Hematopoietic multipotent progenitor cell treated with erythropoietin and hydrocortisone succinate and interleukin-3 and kit ligand, for 17 days (in vitro differentiated cells): Measurements from ENCODE around the gene ZMIZ1.

ENCODE experiments used
- DNase-seq: peaks from one replicate; pipeline ENCODE4 v3.0.0-alpha.2; 2015; ENCODE audit warnings: low spot score

The ZMIZ1 gene

DNA sequence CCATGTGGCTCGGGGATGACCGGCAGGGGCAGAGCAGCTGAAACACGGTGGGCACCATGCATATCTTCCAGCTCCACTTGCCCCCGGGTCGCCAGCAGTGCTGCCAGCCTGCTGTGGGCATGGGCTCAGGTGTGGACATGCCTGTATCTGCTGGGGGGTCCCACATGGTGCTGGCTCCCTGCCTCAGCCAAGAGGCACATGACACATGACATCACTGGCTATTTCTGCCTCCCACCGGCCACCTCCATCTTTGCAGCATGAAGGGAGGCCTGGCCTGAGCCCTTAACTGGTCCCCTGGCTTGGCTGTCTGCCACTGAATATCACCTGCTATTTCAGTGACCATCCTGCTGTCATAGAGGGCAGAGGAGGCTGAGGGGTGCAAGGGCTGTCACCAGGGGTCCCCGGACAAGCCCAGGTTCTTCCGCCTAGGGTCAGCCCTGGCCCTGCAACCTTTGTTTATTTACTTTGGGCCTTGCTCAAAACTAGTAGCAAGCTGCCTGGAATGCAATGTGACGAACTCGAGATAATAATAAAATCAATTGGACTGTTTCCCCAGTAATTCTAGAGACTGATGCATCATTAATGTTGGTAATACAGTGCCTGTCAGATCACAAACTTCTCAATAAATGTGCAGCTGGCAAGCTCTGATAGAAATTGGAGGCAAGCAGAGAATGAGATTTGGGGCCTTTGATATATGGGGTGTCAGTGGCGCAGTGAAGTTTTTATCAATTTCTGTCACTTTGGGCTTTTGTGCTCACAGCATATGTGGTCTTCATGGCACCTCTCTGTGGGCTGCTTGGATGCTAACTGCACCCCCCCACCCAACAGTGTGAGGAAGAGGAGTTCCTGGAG, 28.5 kb downstream of the ZMIZ1 start:
- DNase-seq = no peak

DNA sequence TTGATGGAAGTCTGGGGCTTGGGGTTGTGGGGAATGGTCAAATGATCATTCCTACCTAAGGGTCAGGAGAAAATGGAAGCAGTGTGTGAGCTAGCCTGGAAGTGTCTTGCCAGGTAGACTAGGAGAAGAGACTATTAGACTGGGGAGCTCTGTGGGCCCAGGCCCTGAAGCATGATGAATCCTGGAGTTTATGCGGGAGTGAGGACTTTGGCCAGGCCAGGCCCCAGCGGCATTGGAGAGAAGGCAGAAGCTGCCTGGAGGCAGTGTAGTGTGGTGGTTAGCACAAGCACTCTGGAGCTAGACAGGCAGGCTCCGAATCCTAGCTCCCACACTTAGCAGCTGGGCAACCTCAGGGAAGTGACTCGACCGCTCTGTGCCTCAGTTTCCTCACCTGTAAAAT, 29.3 kb downstream of the ZMIZ1 start:
- DNase-seq = no peak

DNA sequence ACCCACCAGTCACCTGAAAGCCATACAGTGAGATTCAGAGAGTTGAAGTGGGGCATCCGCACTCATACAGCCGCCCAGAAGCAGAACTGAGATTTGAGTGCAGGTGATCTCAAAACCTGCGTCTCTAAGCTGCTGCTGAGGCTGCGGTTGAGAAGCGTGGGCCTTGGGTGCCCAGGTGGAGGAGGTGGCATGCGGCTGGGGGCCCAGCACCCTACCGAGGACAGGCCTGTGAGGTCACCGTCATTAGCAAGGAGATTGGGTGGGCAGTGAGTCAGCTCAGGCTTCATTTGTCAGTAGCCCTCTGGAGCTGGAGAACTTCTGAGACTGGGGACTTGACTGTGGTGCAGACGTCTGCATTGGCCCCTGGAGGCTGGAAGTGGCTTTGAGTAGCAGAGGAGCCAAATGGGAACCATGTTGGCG, 29.8 kb downstream of the ZMIZ1 start:
- no peak for DNase-seq

DNA sequence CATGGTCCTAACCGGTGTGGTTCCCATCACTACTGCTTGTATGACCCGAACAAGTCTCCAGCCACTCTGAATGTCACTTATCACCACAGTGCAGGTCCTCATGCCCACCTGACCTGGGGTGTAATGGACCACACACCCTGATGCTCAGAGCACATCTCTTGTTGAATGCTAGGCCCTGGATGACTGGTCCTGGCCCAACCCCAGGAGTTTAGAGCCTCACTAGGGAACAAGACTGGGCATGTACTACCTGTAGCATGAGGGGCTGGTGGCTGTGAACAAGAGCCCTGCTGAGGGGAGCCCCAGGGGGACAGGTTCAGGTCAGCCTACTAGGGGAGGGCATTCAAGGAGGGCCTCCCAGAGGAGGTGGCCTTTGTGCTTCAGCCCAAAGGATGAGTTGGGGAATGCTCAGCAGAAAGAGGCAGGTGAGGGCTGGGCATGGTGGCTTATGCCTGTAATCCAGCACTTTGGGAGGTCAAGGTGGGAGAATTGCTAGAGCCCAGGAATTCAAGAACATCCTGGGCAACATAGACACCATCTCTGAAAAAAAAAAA, 31.2 kb downstream of the ZMIZ1 start:
- DNase-seq = no peak

DNA sequence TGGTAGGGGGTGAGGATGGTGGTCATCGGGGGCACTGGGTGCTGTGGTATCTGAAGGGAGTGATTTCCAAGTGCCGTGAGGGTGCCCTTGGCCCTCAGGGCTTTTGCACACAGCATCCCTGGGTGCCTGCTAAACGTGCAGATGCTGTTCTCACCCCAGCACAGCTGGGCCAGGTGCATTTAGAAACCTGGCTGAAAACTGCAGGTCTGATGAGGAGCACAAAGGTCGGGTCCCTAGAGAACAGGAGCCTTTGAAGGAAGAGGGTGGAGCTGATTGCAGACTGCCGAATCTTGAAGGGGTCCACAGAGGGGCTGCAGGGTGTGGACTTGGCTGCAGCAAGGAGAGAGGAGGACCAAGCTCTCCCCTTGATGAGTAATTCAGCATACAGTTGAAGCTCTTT, 32.0 kb downstream of the ZMIZ1 start:
- DNase-seq = no peak

DNA sequence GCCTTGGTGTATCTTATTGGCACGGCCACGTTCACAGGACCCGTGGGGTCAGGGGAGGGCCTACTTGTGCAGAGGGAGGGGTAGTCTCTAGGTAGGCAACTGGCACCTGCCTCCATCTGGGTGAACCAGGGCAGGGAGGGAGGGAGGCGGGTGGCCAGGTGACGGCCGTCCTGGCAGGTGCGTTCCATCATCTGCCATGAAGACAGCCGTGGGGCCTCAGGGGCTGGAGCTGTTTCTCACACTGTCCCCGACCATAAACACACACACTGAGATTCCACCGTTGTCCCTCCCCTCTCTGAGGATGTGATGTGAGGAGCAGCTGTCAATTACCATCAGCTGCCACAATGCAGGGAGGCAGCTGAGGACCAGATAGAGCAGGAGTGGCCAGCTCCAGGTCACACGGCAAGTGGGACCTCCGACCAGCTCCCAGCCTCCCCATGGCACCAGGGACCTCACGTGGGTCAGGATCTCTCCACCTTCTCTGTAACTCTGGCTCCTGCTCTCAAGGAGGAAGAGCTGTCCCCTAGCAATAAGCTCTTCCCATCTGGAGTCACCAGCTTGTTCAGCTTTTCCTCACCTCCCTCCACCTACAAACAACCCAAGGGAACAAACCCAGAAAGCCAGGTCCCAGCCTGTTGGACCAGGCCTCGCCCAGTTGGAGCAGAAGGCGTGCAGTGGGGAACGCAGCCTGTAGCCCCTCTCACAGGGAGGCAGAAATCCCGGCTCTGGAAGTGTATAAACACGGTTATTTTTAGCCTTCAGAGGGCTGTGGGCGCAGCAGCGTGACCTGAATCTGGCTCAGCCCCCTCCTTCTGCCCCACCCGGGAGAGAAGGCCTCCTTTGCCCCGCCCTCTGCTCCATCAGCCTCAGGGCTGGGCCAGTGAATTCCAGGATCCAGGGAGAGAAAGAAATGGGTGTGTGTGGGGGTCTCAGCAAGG, 33.1 kb downstream of the ZMIZ1 start:
- DNase-seq = no peak

DNA sequence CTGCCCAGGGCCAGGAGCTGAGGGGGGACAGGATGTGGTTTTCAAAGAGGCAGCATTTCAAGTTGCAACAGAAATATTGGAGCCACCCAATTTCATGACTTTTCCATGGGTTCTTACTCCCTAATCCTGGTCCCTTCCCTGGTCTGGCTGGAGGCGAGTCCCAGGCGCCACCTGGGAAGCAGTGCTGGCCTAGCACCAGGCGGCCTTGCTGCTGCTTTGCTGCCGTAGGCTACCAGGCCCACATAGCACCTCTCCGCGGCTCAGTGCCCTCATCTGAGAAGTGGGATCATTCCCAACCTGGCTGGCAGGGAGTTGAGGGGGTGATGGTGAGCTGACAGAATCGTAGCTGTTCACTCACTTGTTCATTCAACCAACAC, 33.7 kb downstream of the ZMIZ1 start:
- DNase-seq = no peak

DNA sequence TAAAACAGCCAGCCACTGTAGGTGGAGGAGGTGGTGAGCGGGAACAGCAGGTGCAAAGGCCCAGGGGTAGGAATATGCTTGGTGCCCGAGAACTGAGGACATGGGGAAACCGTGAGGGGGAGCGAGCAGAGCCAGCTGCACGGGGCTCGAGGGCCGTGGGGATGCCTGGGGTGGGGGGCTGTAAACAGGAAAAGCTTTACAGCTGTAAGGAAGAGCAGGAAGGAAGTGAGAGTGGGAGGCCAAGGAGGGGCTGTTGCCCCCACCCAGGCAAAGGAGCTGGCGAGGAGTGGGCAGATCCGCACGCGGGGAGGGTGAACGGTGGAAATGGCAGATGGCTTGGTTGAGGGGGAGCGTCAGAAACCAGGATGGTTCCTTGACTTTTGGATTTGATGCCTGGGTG, 34.4 kb downstream of the ZMIZ1 start:
- DNase-seq = no peak

DNA sequence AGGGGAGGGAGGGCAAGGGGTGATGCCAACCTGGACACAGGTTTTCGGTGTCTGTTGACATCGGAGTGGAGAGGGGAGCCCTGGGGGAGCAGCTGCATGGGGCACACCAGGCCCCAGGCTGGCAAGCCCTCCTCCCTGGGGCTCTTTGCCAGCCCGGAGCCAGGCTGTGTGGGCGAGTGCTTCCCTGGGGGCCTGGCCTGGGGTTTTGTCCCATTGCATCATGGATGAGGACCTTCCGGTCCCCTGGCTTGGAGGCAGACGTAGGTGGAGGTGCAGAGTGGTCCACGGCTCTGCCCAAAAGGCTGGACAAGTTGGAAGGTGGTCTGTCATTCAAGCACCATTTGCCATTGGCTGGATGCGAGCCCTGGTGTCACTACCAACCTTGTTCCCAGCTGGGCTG, 34.8 kb downstream of the ZMIZ1 start:
- no peak for DNase-seq

DNA sequence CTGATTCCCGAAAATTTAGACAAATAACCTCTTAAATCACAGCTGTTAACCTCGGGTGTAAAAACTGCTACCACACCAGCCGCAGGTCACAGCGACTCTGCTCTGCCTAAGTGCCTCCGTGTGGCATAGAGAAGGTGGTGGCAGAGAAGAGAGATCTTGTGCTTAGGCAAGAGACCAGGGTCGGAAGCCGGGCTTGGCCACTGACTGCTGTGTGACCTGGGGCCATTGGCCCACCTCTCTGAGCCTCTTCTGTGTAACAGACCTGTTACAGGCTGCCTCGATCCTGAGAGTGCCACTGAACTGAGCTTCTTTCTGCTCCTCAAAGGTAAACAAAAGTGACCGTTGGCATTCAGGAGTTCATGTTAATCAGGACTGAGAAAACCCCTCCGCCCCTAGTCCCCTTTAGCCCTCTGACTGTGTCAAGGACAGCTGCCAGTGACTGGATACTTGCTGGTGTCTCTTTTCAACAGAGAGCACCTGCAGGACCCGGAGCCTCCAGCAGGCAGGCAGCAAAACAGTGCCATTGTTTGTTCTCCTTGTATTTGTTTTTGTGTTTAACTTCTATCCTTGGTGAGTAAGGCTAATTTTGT, 36.5 kb downstream of the ZMIZ1 start:
- no peak for DNase-seq

DNA sequence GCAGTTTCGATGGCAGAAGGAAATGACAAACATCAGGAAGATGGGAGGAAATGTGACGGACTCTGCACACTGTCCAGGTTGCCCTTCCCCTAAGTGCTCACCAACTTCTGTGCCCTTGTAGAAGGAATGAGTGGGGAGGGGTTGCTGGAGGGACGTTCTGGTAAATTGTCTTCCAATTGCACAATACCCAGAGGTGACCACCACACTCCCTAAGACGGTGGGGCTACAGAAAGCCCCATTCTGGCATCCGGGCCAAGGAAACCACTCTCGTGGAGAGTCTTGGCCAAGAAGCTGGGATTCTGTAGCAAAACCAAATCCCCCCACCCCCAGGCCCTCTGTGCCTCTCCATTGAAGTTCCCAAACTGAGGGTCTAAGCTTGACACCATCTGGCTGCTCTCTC, 37.1 kb downstream of the ZMIZ1 start:
- DNase-seq = no peak

DNA sequence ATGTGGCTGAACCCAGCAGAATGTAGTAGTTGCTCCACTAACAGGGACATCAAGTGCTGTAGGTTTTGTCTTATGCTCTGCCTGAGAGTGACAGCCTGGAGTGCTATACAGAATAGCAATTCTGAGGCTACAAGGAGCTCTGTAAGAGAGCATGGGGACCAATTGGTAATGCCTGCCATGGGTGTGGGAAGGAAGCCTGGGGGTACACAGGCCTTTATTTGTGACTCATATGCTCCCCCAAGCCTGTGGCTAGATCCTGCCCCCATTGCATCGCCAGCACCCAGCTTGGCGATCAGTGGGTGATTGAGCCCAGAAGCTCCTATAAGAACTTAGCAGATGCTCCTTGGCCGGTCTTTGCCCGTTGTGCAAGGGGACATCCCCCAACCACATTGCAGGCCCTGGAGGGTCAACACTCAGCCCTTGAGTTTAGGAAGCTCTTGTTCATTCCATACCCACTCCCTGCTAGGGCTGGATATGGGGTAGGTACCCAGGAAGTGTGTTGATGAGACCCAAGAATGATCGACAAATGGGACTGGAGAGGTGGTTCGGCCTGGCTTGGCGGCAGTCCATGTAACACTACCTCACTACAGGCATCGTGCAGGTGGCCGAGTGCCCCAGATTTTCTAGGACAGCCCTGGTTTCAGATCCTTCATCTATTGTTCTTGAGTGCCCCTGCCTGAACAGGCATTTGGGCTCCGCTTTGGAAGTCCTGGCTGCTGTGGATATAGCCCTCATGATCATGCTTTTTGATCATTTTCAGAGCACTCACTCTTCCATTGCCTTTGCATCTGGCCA, 37.7 kb downstream of the ZMIZ1 start:
- DNase-seq = no peak

DNA sequence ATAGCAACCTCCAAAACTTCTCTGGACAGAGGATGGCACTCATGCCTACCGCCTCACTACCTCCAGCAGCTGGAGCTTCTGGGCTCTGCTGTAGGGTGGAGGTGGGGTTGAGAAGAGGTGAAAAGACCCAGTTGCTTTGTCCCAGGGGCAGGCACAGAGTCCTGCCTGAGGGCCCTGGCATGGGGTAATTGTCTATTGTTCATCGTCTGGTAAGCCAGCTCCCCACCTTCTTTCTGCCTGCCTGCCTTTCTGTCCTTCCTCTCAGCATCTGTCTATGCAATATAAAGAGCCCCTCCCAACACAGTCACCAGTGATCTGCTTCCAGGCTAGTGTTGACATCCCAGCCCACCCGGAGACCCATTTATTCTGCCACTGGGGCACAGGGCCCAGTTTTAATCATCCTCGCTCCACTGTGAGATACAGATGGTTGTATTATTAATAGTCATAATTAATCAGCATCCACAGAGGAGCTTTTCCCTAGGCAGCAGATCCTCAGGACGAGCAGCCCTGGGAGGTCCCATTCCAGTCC, 39.0 kb downstream of the ZMIZ1 start:
- no peak for DNase-seq

DNA sequence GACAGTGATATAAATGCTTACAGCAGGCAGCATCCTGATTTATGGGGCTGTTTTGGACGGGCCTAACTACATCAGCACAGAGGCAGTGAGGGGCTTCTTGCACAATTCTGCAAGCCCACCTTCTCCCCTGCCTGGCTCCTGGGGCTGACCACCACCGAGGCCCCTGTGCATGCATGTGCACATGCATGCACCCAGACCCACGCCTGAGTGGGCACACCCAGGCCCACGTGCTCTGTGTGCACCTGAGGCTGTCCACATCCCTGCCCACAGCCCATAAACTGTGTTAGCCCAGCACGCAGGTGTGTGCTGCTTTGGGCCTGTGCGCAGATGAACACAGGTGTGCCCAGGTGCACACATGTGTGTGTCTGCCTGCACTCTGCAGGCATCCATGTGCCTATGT, 40.0 kb downstream of the ZMIZ1 start:
- no peak for DNase-seq

DNA sequence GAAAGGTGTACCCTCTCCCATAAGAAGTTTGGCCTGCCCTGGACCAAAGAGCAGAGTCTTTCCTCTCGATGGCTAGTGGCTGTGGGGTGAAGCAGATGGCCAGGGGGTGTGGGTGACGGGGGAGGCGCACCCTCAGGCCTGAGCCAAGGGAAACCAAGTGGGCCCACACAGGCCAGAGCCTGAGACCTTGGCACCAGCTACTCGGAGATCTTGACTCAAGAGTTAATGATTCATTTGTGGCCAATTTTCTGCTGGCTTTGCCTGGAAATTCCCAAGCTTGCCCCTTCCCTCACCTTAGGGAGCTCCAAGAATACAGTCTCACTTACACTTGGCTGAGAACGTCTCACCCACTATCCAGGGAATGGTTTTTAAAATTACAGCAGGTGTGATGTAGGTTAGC, 42.7 kb downstream of the ZMIZ1 start:
- no peak for DNase-seq

DNA sequence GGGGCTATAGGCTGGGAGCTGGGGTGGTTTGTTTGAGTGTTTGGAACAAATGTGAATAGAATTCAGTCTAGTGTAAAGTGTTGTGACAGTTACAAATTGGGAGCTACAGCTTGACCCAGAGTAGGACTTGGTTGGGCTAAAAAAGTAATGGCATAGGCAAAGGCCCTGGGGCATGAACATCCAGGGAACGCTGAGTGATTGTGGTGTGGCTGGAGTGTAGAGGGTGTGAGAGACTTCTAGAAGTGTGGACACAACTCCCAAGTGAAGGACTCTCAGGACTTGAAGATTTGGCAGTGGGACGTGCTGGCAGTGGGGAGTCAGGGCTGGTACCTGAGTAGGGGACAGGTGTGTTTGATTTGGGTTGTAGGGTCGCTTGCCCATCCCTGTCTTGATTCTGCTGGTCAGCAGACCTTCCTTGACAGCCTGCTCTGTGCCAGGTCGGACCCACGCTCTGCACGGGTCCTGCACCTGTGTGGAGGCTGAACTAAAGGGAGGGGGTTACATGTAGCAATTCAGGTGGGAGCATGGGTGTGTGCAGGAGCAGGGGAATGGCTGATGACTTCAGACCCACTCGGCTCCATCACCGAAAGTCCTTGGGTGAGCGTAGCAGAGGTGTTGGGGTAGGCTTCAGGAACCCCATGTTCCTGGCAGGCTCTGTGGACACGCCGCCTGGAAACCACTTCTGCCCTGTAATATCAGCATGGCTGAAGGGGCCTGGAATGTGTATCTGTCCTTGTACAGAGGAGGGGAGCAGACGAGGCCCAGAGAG, 43.3 kb downstream of the ZMIZ1 start:
- DNase-seq = no peak

DNA sequence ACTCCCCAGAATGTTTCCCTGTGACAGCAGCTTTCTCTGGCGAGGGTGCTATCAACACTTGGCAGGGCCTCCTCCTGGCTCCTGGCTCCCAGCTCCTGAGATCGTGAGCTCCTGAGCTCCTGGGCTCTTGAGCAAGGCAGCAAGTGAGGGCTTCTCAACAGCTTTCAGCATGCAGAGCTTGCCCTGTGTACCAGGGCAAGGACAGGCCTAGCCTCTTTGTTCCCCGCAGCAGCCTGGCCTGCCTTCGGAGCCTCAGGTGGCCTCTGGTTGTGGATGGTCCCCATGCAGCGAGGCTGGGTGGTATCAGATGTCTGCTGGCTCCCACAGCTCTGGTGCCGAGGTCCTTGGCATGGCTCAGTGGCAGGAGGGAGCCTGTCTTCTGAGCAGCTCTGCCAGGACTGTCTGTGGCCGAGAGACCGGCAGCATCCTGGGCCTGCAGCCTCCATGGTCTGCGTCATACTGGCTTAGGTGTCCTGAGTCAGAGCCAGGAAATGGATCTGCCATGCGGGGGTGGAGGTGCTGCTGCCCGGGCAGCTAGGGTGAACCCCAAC, 44.2 kb downstream of the ZMIZ1 start:
- DNase-seq = no peak

DNA sequence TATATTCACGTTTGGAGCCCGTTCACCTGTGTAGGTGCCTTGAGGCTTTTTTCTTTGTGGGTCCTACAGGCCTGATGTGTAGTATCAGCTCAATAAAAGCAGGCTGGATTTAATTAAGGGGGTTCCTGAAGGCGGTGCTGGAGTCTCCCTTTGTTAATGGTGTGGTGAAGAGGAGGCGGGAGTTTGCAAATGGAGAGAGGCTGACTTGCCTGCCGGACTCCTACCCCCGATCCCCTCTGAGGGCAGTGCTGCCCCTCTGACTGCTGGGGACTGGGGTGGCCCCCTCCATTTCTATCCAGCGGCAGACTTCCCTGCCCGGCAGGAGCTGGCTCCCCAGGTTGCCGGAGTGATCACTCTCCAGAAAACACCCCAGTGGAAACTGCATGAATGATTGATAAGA, 45.1 kb downstream of the ZMIZ1 start:
- DNase-seq = no peak

DNA sequence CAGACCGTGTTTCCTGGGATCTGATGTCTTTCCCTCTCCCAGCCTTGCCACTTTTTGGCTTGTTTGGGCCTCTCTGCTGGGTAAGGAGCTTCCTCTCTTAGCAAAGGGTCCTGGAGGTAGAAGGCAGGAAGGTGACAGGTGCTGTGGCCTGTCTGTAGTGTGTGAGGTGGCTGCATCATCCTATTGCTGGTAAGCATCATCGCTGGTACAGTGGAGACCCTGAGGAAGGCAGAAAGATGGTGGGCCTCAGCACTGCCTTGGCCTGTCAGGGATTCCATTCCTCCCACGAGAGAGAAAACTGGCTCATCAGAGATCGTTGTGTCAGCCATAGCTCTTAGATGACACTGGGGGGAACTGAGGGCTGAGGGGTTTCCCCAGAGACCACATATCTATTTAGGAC, 46.5 kb downstream of the ZMIZ1 start:
- no peak for DNase-seq

DNA sequence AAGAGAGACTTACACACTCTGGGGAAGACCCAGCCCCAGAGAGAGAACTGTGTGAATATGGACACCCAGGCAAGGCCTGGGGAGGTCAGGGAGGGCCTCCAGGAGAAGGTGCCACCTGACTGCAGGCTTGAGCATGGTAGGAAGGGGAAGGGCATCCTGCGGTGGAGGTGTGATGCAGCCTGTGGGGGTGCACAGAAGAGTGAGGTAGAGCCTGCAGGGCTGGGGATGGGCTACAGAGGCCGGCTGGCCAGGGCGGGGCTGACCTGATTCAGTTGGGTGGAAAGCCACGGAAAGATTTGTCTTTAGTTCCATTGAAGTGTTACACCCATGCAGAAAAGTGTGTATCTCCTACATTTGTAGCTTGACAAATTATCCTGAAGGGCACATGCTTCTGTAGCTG, 47.6 kb downstream of the ZMIZ1 start:
- no peak for DNase-seq
